Measurements from ENCODE around the gene GSTP1. TPM values are rescaled to one million over a fixed set of nuclear protein-coding genes. Genes with fewer than 3 reads are reported as not detected.

The GSTP1 gene
- total and polyA plus RNA-seq, 9 of the 15 experiments (the other 6 are each of a cell fraction or from before 2014, with no cell fraction given): 592 to 2,150 (median 1,204) TPM

GRCh38 chr11:67615728-67616430 lies 32.3 kb downstream of the GSTP1 start:
- Histone ChIP-seq H2AFZ (ENCODE audit: low read depth, low read length) (no peak overlapping the region), H3K79me2 (ENCODE audit: control insufficient read depth, insufficient read depth, low read length) (peaks cover 8% of the 10 kb centered on the region; the same call in 2 of the 3 replicates), H3K4me2 (ENCODE audit: insufficient read depth, low read length) (no peak overlapping the region), H3K9ac (ENCODE audit: insufficient read depth in 1 of 2, low read depth in 2 of 2, low read length in 2 of 2) (peak overlapping the region in 1 of 2 experiments; percentile 28; a peak in 1 of 4 replicates), H4K20me1 (replicated peaks; ENCODE audit: control insufficient read depth, insufficient read depth, low read length) (no peaks in the 10 kb centered on the region), H3K9me3 (replicated peaks; ENCODE audit: control insufficient read depth, insufficient read depth, low read depth, low read length) (0 out of 2 replicates have a peak, but pooled peaks cover 2% of the 10 kb centered on the region), H3K9me1 (ENCODE audit: control insufficient read depth, insufficient read depth, low read length) (no peaks in the 10 kb centered on the region), H3K4me3 (no peak overlapping the region), H3K36me3 (ENCODE audit: control insufficient read depth, insufficient read depth, low read length) (peaks cover 28% of the 10 kb centered on the region; the same call in 2 of the 3 replicates), H3K27ac (ENCODE audit: extremely low read depth, low read depth, low read length) (no peak overlapping the region), H3K4me1 (replicated peaks in 1 of 2; ENCODE audit: control insufficient read depth in 2 of 2, insufficient read depth in 2 of 2, low read length in 2 of 2) (peaks cover 9 to 62% of the 10 kb centered on the region in 2 experiments; a peak in 4 of 5 replicates), H3K27me3 (ENCODE audit: control insufficient read depth in 2 of 2, insufficient read depth in 2 of 2, low read length in 2 of 2) (no peaks in the 10 kb centered on the region)
- BruUV-seq (replicated peaks): no TSS peak
- intact Hi-C loops (cut with micrococcal nuclease) (no loop called here), in situ Hi-C loops (cut with MboI) (no loop called here)
- ATAC-seq (no peak), DNase-seq (ENCODE audit: extremely low read depth in 1 of 4, low spot score in 3 of 4) (no peak), FAIRE-seq (no peak)
- ChIA-PET POLR2A (interaction anchor here (0.6 kb wide), 1 partner anchor 17 kb away, joined by 3 read pairs; no protein-coding TSS in a partner anchor), CTCF (ENCODE audit: low intra/inter-chr PET ratio) (no interaction called here)
- 72% methylated on average over 29 of the region's 34 CpGs for WGBS (ENCODE audit: insufficient coverage, low coverage, missing lambda C conversion rate)
- TF ChIP-seq ERF (CRISPR knock-in tag; IDR thresholded peaks at IDR 0.05) (no peak), NELFE (IDR thresholded peaks at IDR 0.05; ENCODE audit: insufficient read depth, insufficient read length) (no peak), KLF6 (CRISPR knock-in tag; IDR thresholded peaks at IDR 0.05; ENCODE audit: borderline replicate concordance) (no peak), NFXL1 (CRISPR knock-in tag; IDR thresholded peaks at IDR 0.05) (no peak), ZKSCAN1 (IDR thresholded peaks at IDR 0.05; ENCODE audit: low read depth, low read length) (no peak), CBFA2T3 (IDR thresholded peaks at IDR 0.05) (no peak), RFX5 (IDR thresholded peaks at IDR 0.05; ENCODE audit: low read depth, low read length) (no peak), ZNF696 (CRISPR knock-in tag; conservative IDR thresholded peaks at IDR 0.05) (no peak), ZNF408 (CRISPR knock-in tag; IDR thresholded peaks at IDR 0.05; ENCODE audit: low read depth) (no peak), BDP1 (IDR thresholded peaks at IDR 0.05; ENCODE audit: insufficient read depth, insufficient read length) (no peak), TEAD2 (tag; IDR thresholded peaks at IDR 0.05) (no peak), ZC3H4 (CRISPR knock-in tag; IDR thresholded peaks at IDR 0.05; ENCODE audit: borderline replicate concordance) (no peak), ILK (tag; IDR thresholded peaks at IDR 0.05; ENCODE audit: borderline replicate concordance, low read depth) (no peak), ZNF277 (CRISPR knock-in tag; IDR thresholded peaks at IDR 0.05; ENCODE audit: borderline replicate concordance) (no peak), RBFOX2 (IDR thresholded peaks at IDR 0.05; ENCODE audit: low read depth, low read length) (peak; percentile 11; the same call in 1 of the 2 replicates), COPS2 (conservative IDR thresholded peaks at IDR 0.05) (no peak), POLR2G (IDR thresholded peaks at IDR 0.05; ENCODE audit: low read depth, low read length) (peak; percentile 51), SLC30A9 (CRISPR knock-in tag; IDR thresholded peaks at IDR 0.05) (no peak), POU5F1 (IDR thresholded peaks at IDR 0.05; ENCODE audit: borderline replicate concordance, low read depth, low read length, partially characterized antibody) (no peak), FOXK2 (conservative IDR thresholded peaks at IDR 0.05 in 1 of 2, IDR thresholded peaks at IDR 0.05 in 1 of 2; ENCODE audit: low read depth in 2 of 2) (no peak), MNT (conservative IDR thresholded peaks at IDR 0.05) (no peak)
